Measurements from ENCODE around the gene CAPRIN2.

The CAPRIN2 gene

DNA sequence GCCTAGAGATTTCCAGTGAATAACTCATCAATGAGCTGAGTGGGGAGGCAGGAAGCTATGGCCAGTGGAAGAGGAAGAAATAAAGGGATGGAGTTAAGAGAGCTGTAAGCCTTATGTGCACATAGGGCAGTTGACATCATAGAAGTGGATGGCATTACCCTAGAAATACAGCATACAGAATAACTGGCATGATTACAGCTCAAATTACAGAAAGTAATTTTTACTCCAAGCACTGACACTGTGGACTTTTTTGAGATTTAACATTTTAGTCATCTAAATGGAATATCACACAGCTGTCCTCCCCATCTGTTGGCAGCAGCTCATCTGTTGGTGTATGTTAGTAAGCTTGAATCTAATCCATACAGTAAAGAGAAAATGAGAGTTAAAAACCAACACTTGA, 53.7 kb downstream of the CAPRIN2 start:
- DNase-seq (ENCODE audit: low read depth in 2 of 2), result no peak

DNA sequence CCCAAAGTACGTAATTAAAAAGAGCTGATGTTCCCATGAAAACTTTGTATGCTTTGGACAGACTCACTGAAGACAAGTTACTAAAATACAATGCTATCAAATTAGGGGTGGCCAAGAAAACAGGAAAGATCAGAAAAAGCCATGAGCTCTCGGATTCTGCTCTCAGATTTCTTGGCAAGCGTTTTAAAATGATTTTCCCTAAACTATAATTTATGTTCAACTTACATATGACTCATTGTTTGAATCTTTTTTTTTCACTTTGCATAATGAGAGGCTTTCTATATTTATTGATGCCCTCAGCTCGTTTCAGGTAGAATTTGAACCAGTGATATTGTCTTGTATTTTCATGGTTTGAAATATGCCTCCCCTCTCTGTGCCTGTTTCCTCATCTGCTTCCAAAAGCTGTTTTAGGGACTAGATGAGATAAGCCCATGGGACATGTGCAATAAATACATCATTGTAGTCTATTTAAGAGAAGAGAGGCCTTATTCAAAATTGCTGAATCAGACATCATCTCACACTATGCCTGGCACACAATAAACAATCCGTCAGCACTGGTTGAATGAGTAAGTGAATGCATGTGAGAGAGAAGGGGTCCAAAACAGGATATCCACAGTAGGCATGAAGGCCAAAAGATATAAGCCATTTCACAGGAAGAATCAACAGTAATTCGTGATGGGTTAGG, 54.4 kb downstream of the CAPRIN2 start:
- DNase-seq (ENCODE audit: low read depth in 2 of 2), result no peak

- DNase-seq (ENCODE audit: low read depth in 2 of 2), result no peak
Measured at GRCh38 chr12:30698346-30698745, 56.4 kb downstream of the CAPRIN2 start.

DNA sequence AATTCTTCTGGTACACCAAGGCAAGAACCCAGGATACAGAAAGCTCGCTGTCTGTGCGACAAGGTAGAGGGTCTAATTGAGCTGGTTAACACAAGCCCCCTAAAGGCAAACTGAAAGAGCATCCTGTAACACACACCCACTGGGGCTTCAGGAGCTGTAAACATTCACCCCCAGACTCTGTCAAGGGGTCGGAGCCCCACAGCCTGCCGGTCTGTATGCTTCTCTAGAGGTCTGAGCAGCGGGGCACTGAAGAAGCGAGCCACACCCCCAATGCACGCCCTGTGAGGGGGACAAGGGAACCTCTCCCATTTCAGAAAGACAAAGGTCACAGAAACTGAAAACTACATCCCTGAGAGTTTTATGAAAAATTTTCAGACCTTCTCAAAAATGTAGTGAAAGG, 57.8 kb downstream of the CAPRIN2 start:
- no peak for DNase-seq (ENCODE audit: low read depth in 2 of 2)

GRCh38 chr12:30696486-30696885, 58.3 kb downstream of the CAPRIN2 start:
- DNase-seq (ENCODE audit: low read depth in 2 of 2), result no peak

- DNase-seq (ENCODE audit: low read depth in 2 of 2), result no peak
Measured at GRCh38 chr12:30696103-30696408, 58.7 kb downstream of the CAPRIN2 start.

- peak; percentile 74 to 80 for DNase-seq (ENCODE audit: low read depth in 2 of 2)
Measured at GRCh38 chr12:30695199-30696102, 59.3 kb downstream of the CAPRIN2 start, which contains the start of gene IPO8. TSS of gene IPO8 (minus strand) at chr12:30695869. CDS start at chr12:30695647, 222 bp downstream.

DNA sequence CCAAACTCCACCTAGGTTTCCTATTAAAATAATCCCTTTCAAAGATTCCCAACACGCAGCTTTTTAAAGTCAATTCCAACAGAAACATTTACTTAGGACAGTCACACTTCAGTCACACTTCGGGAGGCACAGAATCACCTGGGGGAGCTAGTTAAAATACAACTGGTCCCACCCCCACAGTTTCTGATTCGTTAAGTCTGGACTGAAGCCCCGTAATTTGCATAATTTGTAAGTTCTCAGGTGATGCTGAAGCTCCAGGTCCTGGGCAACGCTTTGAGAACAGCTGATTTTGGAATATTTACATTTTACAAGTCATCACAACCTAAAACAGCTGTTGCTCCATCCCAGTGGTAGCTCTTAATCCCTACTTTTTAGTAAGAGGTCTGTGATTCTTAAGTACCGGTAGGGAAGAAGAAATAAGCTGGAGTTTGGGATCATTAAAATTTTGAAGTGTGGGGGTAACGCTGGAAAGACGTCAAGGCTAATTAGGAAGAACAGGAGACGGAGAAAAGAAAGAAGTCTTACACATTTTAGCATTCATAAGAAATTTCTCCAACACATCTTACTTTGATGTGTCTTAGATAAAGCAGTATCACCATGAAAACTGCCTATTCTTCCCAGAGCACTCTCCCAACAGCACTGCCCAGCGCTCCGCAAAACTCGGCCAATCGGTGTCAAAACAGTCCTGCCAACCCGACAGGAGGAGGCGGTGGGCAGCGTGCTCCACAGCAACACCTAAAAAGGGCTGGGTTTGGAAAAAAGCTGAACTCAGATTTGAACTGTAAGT, 60.1 kb downstream of the CAPRIN2 start:
- DNase-seq (ENCODE audit: low read depth in 2 of 2), result no peak

DNA sequence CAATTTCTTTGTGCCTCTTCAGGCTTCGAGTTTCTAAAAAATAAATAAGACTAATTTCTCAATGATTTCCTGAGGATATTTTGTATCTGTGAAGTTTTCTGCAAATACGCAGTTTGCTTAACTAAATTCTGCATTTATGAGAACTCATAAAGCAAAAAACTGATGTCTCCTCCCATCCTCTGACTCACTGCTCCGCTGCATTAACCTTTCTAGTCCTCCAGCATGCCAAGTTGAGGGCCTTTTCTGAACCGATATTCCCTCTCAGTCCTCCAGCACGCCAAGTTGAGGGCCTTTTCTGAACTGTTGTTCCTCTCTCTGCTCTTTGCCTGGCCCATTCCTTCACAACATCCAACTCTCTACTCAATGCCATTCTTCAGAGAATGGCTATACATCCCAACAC, 62.3 kb downstream of the CAPRIN2 start:
- DNase-seq (ENCODE audit: low read depth in 2 of 2), result no peak

- DNase-seq (ENCODE audit: low read depth in 2 of 2), result no peak
Measured at GRCh38 chr12:30691122-30691879, 63.5 kb downstream of the CAPRIN2 start.

DNA sequence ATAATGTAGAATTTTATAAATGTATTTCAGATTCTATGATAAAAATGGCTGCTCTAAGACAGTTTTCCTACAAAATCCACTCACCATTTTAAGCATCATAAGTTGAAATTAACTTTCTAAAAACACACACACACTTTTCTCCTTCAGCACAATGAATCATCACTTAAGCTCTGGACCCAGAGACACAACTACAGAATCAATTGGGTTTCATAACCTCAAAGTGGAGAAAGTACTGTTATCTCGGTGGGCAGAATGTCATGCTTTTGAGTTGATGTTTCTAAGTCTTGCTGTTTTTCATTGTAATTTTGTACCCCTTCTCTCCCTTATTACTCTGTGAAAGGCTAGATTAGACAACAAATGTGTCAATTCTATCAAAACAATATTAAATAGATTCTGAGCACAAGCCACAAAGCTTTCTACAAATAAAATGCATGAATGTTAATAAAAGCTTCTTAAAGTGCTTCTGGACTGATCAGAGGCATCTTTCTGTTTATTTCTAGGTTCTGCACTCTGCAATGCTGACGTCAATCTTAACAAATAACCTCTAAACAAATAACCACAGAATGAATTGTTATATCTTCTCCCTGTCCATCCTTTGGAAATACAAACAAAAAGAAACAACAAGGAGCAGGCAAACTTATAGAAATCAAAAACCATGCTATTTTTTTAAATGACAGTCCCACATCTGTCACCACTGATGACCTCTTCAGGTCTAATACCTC, 67.3 kb downstream of the CAPRIN2 start:
- no peak for DNase-seq (ENCODE audit: low read depth in 2 of 2)

- DNase-seq (ENCODE audit: low read depth in 2 of 2), result no peak
Measured at GRCh38 chr12:30679241-30679640, 75.5 kb downstream of the CAPRIN2 start.

- no peak for DNase-seq (ENCODE audit: low read depth in 2 of 2)
Measured at GRCh38 chr12:30678221-30678620, 76.5 kb downstream of the CAPRIN2 start.

DNA sequence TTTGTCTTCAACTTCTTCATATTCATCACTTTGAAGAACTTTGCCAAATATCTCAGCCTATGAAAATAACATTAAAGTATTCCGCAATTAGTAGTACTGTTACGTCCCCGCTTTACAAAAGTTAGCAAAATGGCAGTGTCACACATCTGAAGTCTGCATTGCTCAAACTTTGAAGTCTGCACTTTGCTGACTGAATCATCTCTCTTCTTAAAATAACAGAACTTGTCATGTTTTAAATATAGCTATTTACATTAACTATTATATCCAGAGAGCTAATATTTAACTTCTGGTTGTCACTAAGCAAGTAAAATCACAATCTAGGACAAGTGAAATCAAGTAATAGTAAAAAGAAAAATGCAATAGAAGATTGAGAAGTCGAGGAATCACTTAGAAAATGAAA, 93.5 kb downstream of the CAPRIN2 start:
- no peak for DNase-seq (ENCODE audit: low read depth in 2 of 2)

Data from stimulated activated CD8-positive, alpha-beta memory T cell treated with anti-CD3 and anti-CD28 coated beads, Interleukin-2, amount 100 ng/mL, for 48 hours (primary cell).